ENCODE data around the gene MED29.

The MED29 gene

DNA sequence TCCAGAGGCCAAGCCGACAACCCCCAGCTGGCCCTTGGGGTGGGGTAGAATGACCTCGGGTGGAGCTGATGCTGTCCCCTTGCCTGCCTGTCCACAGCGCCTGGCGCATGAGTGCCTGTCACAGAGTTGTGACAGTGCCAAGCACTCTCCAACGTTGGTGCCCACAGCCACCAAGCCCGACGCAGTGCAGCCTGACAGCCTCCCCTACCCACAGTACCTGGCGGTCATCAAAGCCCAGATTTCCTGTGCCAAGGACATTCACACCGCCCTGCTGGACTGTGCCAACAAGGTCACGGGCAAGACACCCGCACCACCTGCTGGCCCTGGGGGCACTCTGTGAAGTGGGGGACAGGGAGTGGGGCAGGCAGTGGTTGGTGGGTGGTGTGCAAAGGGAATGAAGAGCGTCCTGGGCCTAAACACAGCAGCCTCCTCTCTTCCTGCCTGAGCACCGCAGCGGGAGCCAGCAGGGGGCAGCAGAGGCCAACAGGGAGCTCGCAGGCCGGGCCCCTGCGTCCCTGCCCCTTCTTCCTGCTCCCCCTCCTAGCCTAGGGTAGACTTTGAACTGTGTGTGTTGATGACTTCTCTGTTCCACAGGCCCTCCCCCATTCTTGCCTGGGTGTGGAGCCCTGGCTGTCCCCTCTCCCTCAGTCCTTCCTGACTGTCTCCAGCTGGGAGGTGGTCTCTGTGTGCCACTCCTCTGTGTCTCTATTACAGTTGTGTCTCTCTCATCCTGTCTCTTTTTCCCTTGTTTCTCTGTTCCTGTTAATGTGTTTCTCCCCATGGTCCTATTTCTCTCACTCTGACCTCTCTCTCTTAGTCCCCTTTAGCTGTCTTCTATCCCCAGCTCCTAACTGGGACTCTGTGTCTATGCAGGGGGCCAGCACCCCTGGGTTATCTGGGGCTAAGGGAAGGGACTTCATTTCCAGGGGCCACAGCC is 6.5 kb downstream of the MED29 start:
- FAIRE-seq (no peak), DNase-seq (ENCODE audit: insufficient read length, low spot score) (peak; percentile 77)

DNA sequence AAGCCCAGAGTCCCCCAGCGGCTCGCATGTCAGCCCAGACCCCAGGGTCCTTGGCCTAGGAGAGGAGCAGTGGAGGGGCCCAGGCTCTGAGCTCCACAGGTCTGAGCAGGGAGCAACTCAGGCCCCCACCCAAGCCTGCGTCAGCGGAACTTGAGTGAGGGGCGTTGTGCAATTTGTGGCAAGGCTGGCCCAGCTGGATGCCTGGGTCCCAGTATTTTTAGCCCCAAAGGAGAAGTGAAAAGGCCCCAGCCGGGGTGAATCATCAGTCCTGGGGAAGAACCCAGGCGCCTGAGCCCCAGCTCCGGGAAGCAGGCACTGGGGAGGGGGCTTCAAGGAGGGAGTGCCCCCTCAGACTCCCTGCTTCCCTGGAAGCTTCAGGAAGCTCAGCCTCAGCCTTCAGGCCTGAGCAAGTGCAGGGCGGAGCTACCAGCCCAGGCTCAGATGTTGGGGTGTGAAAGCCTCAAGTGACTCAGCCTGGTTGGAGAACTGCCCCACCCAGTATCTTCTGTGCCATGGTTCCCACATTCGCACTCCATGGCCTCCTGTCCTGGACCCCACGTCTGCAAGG is 7.2 kb downstream of the MED29 start:
- FAIRE-seq (no peak), DNase-seq (ENCODE audit: insufficient read length, low spot score) (no peak)

DNA sequence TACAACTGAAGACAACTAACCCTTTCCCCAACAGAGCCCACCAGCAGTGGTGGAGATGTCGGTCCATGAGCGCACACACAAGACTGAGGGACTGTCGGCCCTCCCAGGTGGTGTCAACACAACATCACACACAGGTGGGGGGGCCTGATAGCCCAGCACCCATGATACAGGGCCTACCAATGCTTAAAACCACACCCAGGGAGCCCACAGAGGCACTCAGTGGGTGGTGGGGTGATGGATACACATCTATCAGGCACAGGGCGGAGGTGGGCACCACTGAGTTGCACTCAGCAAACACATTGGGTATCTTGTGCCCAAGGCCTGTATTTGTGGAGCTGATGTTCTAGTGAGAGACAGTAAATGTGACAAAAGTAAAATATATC is 8.5 kb downstream of the MED29 start:
- FAIRE-seq (no peak), DNase-seq (ENCODE audit: insufficient read length, low spot score) (no peak)

DNA sequence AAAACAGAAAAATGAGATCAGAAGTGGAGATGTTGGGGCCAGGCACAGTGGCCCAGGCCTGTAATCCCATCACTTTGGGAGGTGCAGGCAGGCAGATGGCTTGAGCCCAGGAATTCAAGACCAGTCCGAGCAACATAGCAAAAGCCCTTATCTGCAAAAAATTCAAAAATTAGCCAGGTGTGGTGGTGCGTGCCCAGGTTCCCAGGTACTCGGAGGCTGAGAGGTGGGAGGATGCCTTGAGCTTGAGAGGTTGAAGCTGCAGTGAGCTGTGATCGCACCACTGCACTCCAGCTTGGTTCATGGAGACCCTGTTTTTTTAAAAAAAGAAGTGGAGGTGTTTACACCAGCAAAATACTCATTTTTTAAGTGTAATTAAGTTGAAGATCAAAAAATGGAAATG is 8.9 kb downstream of the MED29 start:
- DNase-seq (ENCODE audit: insufficient read length, low spot score) (no peak), FAIRE-seq (no peak)

DNA sequence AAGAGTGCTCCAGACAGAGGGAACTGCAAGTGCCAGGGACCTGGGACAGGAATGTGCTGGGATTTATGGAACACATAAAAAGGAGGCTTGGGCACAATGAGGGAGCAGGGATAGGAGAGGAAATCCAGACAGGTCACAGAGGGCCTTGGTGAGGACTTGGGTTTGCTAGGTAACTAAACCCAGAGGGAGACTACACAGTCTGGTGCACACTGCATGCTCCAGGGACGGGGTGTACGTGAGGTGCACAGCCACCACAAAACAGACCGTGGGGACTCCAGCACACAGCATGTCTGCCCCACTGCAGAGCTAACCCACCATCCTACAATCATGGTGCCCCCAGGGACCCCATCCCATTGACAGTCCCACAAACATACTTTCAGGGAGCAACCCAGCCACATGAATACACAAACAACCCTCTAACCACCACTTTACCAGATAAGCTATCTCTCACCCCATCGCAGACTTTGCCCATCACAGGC is 9.9 kb downstream of the MED29 start:
- DNase-seq (ENCODE audit: insufficient read length, low spot score) (no peak), FAIRE-seq (no peak)

DNA sequence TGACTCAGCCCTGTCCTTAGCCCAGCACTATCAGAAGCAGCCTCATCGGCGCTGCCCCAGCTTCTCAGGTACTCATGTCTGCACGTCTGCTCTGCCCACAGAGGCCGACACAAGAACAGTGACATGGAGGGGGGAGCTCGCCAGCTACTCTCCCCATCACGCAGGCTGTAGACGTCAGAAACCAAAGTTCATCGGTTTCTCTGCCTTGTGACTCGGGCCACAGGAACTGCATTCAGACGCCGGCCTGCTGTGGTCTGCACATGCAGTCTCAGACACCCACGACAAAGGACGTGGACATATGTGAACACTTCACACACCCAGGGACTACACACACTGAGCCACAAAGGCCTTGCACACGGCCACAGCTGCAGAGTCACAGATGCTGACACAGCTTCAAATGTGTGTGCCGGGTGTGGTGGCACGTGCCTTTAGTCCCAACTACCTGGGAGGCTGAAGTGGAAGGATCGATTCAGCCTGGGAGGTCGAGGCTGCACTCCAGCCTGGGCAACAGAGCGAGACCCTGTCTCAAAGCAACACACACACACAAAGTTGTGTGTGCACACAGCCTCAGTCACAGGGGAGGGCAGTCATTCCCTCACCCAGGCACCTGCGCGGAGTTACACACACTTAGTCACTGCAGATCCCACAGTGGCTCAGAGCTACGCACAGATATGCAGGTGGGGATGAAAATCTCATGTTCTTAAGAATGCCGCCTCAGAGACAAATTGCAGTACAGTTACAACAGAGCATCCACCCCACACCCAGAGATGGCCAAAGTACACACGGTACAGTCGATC is 10.6 kb downstream of the MED29 start:
- DNase-seq (ENCODE audit: insufficient read length, low spot score) (no peak), FAIRE-seq (no peak)

DNA sequence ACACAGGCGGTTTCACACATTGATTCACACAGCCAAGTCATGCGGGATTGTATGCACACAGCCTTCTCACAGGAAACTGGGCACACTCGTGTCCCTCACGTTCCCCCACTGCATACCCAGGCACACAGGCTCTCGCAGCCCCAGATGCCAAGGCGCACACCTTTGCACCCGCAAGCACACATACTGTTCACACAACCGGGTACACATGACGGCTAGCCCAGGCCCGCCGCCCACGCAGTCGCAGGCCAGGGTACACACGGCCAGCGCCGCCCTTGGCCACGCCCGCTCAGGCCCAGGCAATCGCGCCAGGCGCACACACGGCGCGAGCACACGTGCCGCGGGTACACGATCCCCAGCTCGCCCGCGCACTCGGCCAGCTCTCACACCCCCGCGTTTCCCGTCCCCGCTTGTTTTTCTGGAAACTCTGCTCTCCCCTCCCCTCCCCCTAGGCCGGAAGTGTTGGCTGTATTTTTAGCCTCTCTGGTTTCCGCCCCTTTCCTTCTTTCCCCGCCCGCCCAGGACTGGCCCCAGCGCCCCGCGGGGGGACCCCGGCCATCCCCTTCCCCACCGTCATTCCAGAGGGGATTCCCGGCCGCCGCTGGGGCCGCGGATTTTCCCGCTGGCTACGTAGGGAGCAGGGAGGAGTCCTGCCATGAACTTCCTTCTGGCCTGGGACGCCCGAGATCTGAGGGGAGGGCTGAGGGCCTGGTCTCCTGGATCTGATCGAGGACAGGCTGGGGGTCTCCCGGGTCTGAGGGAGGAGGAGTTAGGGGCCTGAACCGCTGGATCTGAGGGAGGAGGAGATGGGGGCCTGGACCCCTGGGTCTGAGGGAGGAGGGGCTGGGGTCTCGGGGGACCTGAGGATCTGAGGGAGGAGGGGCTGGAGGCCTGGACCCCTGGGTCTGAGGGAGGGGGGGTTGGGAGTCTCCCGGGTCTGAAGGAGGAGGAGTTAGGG is 11.4 kb downstream of the MED29 start:
- DNase-seq (ENCODE audit: insufficient read length, low spot score) (no peak), FAIRE-seq (peak; percentile 51)

DNA sequence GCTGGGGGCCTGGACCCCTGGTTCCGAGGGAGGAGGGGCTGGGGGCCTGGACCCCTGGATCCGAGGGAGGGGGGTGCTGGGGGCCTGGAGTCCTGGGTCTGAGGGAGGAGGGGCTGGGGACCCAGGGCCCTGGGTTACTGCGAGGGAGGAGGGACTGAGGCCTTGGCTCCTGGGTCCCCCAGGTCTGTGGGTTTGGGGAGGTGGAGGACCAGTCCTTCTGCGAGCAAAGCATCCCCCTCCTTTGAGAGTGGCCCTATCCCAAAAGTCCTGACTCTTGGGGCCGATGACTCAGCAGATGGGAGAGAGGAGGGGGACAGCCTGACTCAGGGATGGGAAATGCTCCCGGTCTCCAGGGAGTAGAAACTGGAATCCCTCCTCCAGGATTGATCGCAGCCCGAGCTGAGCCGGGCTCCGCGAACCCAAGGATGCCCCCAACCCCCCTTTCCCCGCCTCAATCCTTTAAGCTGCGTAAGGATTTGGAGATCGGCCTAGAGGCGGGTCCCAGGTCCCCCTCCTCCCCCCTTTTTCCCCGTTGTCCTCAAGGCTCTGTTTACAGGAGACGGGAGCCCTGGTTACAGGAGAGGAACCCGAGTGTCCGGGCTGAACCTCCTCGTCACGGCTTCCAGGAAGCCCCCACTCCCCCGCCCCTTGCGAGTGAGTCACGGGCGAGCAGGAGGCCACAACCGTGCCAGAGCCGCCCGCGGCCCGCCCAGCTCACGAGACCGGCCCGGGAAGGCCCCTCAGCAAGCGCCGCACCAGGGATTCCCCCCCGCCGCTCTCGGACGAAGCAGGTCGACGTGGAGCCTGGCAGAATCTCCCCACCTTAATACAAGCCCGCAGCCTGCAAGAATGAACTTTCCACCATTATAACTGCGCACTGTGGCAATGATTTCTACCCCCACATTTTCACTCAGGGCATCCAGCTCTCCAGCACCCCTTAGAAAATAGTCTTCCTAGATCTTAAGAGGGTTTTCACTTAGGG is 12.4 kb downstream of the MED29 start:
- FAIRE-seq (no peak), DNase-seq (ENCODE audit: insufficient read length, low spot score) (peak; percentile 90)

DNA sequence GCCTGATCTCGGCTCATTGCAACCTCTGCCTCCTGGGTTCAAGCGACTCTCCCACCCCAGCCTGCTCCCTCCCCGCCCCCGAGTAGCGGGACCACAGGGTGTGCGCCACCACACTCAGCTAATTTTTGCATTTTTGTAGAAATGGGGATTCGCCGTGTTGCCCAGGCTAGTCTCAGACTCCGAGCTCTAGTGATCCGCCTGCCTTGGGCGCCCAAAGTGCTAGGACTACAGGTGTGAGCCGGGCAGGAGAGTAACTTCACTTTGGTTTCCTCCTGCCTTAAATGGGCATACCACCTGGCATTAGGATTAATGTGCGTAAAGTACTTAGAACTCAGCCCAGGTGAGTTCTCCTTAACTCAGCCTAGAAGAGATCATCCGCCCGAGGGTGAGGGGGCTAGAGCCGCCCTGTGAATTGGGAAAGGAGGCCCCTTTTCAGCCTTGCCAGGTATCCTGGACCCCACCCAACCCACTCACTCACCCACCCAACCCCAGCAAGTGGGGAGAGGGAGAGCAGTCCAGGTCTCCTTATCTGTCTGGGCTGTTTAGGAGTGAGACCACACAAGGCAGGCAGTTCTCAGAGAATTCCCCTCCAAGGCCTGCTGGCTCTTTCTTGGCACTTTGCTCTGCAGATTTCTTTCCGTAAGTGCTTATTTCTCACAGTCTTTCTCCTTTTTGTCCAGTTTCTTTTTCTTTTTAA is 14.2 kb downstream of the MED29 start:
- DNase-seq (ENCODE audit: insufficient read length, low spot score), result no peak

DNA sequence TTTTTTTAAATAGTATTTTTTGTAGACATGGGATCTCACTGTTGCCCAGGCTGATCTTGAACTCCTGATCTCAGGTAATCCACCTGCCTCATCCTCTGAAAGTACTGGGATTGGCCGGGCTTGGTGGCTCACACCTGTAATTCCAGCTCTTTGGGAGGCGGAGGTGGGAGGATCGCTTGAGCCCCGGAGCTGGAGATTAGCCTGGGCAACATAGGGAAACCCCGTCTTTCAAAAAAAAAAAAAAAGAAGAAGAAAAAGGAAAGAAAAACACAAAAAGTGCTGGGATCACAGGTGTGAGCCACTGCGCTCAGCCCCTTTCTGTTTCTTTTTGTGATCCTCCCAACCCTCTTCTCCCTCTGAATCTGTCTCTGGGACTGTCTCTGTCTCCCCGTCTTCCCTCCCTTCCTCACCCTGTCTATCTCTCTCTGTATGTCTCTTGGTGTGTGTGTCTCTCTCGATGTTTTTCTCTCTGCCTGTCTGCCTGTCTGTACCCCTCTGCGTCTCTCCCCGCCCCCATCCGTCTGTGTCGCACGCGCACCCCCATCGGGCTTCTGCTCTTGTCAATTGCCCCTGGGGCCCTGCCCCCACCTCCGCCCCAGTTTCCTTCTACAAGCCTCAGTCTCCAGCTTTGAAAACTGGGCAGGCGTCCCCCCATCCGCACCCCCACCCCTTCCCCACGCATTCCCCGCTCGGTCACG is 14.9 kb downstream of the MED29 start:
- FAIRE-seq (no peak), DNase-seq (ENCODE audit: insufficient read length, low spot score) (no peak)

More for the DNA sequence above, 14.2 kb downstream of the MED29 start:
- FAIRE-seq, result no peak

DNA sequence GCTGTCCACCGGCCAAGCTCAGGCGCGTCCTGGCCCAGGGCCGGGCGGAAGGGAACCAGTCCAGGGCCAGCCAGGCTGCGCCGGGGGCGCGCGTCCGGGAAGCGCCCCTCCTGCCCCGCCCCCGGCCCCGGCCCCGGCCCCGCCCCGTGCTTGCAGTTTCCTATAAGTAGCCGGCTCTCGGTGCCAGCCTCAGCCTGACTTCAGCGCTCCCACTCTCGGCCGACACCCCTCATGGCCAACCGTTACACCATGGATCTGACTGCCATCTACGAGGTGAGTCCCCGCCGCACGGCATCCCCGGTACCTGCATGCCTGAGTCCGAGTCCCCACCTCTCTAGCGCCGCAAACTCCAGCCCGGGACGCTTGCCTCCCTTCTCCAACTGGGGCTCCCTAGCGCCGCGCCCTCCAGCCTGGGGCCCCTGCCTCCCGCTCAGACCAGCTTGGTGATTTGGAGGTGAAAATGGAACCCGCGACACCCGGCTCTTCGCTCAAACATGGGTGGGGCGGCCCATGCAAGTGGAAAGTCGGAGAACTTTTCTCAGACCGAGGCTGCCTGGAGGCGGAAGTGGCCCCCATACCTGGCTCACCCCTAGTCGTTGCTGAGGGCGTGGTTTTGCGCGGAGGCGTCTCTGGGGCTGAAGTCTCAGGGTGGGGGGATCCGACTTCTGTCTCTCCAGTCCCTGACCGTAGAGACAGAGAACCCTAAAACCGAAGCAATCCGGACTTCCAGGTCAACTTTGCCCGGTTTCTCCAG is 15.7 kb downstream of the MED29 start, which contains the start of gene ZFP36:
TSS of gene ZFP36 (plus strand) at position 192 of the 754 bp plus-strand sequence. CDS start at position 250, 58 bp downstream.
- no peak for DNase-seq (ENCODE audit: insufficient read length, low spot score)
- FAIRE-seq, result no peak

DNA sequence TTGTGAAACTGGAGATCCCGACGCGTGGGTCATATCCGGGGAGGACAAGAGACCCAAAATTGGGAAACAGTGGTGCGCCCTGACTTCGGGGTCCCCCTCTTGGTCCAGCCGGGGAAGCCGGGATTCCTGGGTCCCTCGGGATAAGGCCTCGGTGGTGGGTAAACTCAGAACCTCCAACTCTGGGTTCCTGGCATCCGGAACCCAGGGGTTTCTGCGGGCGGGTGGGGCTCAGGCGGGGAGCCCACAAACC is 16.2 kb downstream of the MED29 start:
- FAIRE-seq (no peak), DNase-seq (ENCODE audit: insufficient read length, low spot score) (no peak)

DNA sequence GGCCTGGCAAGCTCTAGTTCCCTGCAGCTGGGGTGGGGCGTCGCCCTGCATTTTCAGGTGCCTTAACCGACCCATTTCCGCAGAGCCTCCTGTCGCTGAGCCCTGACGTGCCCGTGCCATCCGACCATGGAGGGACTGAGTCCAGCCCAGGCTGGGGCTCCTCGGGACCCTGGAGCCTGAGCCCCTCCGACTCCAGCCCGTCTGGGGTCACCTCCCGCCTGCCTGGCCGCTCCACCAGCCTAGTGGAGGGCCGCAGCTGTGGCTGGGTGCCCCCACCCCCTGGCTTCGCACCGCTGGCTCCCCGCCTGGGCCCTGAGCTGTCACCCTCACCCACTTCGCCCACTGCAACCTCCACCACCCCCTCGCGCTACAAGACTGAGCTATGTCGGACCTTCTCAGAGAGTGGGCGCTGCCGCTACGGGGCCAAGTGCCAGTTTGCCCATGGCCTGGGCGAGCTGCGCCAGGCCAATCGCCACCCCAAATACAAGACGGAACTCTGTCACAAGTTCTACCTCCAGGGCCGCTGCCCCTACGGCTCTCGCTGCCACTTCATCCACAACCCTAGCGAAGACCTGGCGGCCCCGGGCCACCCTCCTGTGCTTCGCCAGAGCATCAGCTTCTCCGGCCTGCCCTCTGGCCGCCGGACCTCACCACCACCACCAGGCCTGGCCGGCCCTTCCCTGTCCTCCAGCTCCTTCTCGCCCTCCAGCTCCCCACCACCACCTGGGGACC is 16.6 kb downstream of the MED29 start:
- FAIRE-seq, result no peak
- no peak for DNase-seq (ENCODE audit: insufficient read length, low spot score)

DNA sequence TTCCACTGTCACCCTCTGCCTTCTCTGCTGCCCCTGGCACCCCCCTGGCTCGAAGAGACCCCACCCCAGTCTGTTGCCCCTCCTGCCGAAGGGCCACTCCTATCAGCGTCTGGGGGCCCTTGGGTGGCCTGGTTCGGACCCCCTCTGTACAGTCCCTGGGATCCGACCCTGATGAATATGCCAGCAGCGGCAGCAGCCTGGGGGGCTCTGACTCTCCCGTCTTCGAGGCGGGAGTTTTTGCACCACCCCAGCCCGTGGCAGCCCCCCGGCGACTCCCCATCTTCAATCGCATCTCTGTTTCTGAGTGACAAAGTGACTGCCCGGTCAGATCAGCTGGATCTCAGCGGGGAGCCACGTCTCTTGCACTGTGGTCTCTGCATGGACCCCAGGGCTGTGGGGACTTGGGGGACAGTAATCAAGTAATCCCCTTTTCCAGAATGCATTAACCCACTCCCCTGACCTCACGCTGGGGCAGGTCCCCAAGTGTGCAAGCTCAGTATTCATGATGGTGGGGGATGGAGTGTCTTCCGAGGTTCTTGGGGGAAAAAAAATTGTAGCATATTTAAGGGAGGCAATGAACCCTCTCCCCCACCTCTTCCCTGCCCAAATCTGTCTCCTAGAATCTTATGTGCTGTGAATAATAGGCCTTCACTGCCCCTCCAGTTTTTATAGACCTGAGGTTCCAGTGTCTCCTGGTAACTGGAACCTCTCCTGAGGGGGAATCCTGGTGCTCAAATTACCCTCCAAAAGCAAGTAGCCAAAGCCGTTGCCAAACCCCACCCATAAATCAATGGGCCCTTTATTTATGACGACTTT is 17.4 kb downstream of the MED29 start:
- DNase-seq (ENCODE audit: insufficient read length, low spot score) (no peak), FAIRE-seq (no peak)

DNA sequence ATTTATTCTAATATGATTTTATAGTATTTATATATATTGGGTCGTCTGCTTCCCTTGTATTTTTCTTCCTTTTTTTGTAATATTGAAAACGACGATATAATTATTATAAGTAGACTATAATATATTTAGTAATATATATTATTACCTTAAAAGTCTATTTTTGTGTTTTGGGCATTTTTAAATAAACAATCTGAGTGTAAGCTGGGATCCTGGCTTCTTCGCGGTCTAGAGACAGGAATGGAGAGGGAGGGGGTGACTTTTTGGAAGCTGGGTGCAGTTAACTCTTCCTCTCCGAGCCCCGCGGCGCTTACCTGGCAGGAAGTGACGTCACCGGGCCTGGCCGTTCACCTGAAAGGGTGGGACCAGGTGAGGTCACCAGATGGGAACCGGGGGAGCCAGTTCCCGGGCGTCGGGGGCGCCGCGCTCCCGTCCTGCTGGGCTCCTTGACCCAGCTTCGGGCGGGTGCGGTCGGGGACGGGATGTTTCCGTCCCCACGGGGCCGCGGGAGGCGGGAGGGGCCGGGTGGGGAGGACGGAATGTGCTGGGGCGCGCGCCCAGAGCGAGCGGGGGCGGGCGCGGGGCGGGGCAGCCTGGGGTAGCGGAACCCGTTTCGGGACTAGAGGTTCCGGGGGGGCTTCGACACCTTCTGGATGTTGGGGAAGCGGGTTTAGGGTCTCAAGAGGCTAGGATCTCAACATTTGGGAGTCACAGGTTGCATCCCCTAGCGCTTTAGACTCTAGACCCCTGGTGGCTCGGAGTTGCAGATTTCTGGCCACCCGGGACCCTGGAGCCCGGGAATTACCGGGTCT is 18.2 kb downstream of the MED29 start:
- no peak for FAIRE-seq
- no peak for DNase-seq (ENCODE audit: insufficient read length, low spot score)
